ENCODE data around the gene CELF1.

DNA sequence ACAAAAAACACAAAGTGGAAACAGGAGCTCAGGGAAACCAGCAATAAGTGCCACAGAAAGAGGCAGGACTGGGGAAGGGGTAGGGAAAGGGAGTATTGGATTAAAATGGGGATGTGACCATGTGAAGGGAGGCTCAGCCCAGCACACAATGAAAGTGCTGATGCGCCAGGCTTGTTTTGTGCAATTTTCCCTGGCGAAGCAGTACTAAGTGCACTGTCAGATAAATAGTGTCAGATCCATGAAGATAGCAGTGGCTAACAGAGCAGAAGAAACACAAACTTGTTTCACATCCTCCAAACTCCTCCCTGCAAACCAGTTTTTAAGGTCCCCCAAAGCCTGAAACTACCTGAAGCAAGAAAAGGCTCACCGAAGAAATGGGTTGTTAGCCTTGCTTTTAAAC lies 53.3 kb downstream of the CELF1 start:
- TF ChIP-seq, protein P1, sequence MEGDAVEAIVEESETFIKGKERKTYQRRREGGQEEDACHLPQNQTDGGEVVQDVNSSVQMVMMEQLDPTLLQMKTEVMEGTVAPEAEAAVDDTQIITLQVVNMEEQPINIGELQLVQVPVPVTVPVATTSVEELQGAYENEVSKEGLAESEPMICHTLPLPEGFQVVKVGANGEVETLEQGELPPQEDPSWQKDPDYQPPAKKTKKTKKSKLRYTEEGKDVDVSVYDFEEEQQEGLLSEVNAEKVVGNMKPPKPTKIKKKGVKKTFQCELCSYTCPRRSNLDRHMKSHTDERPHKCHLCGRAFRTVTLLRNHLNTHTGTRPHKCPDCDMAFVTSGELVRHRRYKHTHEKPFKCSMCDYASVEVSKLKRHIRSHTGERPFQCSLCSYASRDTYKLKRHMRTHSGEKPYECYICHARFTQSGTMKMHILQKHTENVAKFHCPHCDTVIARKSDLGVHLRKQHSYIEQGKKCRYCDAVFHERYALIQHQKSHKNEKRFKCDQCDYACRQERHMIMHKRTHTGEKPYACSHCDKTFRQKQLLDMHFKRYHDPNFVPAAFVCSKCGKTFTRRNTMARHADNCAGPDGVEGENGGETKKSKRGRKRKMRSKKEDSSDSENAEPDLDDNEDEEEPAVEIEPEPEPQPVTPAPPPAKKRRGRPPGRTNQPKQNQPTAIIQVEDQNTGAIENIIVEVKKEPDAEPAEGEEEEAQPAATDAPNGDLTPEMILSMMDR (CRISPR knock-in tag; IDR thresholded peaks at IDR 0.05) = no peak
- TF ChIP-seq POLR2A (IDR thresholded peaks at IDR 0.05; ENCODE audit: insufficient read depth in 1 of 2, low read depth in 2 of 2, low read length in 2 of 2) = no peak
- TF ChIP-seq, protein P2, sequence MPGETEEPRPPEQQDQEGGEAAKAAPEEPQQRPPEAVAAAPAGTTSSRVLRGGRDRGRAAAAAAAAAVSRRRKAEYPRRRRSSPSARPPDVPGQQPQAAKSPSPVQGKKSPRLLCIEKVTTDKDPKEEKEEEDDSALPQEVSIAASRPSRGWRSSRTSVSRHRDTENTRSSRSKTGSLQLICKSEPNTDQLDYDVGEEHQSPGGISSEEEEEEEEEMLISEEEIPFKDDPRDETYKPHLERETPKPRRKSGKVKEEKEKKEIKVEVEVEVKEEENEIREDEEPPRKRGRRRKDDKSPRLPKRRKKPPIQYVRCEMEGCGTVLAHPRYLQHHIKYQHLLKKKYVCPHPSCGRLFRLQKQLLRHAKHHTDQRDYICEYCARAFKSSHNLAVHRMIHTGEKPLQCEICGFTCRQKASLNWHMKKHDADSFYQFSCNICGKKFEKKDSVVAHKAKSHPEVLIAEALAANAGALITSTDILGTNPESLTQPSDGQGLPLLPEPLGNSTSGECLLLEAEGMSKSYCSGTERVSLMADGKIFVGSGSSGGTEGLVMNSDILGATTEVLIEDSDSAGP (CRISPR knock-in tag; IDR thresholded peaks at IDR 0.05; ENCODE audit: borderline replicate concordance) = no peak
- TF ChIP-seq RAD21 (CRISPR knock-in tag; IDR thresholded peaks at IDR 0.05) = no peak
- no peak for TF ChIP-seq ELF1 (CRISPR knock-in tag; IDR thresholded peaks at IDR 0.05)
- no peak for TF ChIP-seq RBM39 (IDR thresholded peaks at IDR 0.05; ENCODE audit: low read depth, low read length, poor library complexity, severe bottlenecking)
- TF ChIP-seq BHLHE40 (IDR thresholded peaks at IDR 0.05; ENCODE audit: low read length) = no peak
- no peak for TF ChIP-seq ATAD3A (CRISPR knock-in tag; IDR thresholded peaks at IDR 0.05)
